Hepatocyte (in vitro differentiated cells): Measurements from ENCODE around the gene MINDY4. TPM values are rescaled to one million over a fixed set of nuclear protein-coding genes. Genes with fewer than 3 reads are reported as not detected.

Source experiments
- DNase-seq: peaks from one replicate; pipeline ENCODE4 v3.0.0-alpha.2; 2016; ENCODE audit warnings: low spot score
- H2AFZ ChIP-seq: fragments of 200-600 bp; sonication (generic); 2 replicates; pipeline ENCODE4 v1.6.0; 2016; ENCODE audit warnings: antibody characterized with exemption, mild to moderate bottlenecking
- H3K27ac ChIP-seq: fragments of 200-600 bp; sonication (generic); 2 replicates; pipeline ENCODE4 v1.5.1; 2016; ENCODE audit warnings: mild to moderate bottlenecking
- H3K27me3 ChIP-seq: fragments of 200-600 bp; sonication (generic); 2 replicates; pipeline ENCODE4 v1.6.1; 2016
- H3K36me3 ChIP-seq: fragments of 200-600 bp; sonication (generic); replicated peaks from 2 replicates; pipeline ENCODE4 v1.5.1; 2016; ENCODE audit warnings: low read depth; ENCODE audit not compliant: insufficient read depth
- H3K4me1 ChIP-seq: fragments of 200-600 bp; sonication (generic); 2 replicates; pipeline ENCODE4 v1.5.1; 2016; ENCODE audit warnings: mild to moderate bottlenecking, moderate library complexity; ENCODE audit not compliant: insufficient read depth
- H3K4me2 ChIP-seq: fragments of 200-600 bp; sonication (generic); 2 replicates; pipeline ENCODE4 v1.6.0; 2016
- H3K4me3 ChIP-seq: fragments of 200-600 bp; sonication (generic); 2 replicates; pipeline ENCODE4 v1.5.1; 2016; ENCODE audit warnings: mild to moderate bottlenecking
- H3K79me2 ChIP-seq: fragments of 200-600 bp; sonication (generic); 2 replicates; pipeline ENCODE4 v1.6.0; 2017; ENCODE audit warnings: mild to moderate bottlenecking
- H3K9me2 ChIP-seq: fragments of 200-600 bp; sonication (generic); replicated peaks from 2 replicates; pipeline ENCODE4 v1.6.0; 2017; ENCODE audit warnings: mild to moderate bottlenecking; ENCODE audit not compliant: insufficient read depth
- H3K9me3 ChIP-seq: fragments of 200-600 bp; sonication (generic); 2 replicates; pipeline ENCODE4 v1.5.1; 2016; ENCODE audit warnings: low read depth, mild to moderate bottlenecking
- H4K20me1 ChIP-seq: fragments of 200-600 bp; sonication (generic); 2 replicates; pipeline ENCODE4 v1.6.0; 2016; ENCODE audit warnings: mild to moderate bottlenecking; ENCODE audit not compliant: insufficient read depth, poor library complexity, severe bottlenecking
- EZH2 ChIP-seq: fragments of 200-600 bp; sonication (generic); IDR thresholded peaks from 2 replicates; pipeline ENCODE4 v1.6.1; 2016; ENCODE audit warnings: antibody characterized with exemption, mild to moderate bottlenecking, borderline replicate concordance
- EZH2phosphoT487 ChIP-seq: fragments of 200-600 bp; sonication (generic); IDR thresholded peaks from one replicate; pipeline ENCODE4 v1.6.1; 2018; ENCODE audit warnings: antibody characterized with exemption, mild to moderate bottlenecking, low read depth, moderate library complexity; ENCODE audit not compliant: unreplicated experiment, severe bottlenecking
- WGBS: methylation state at CpG from one replicate; pipeline ENCODE4 v1.1.6; 2016; ENCODE audit warnings: low lambda C conversion rate; ENCODE audit errors: missing lambda C conversion rate; 5-methylcytosine and 5-hydroxymethylcytosine counted together
- polyA plus RNA-seq: library from polyadenylated mRNA; unstranded; fragments of >200 nt; fragmentation: Nextera tagmentation; extraction: Ambion mirVana; gene quantifications from 2 replicates; pipeline ENCODE4 v1.2.1, GENCODE V29; 2016
- total RNA-seq: library from RNA; depleted of rRNA; stranded (reverse); fragments of >200 nt; gene quantifications from 2 replicates; pipeline ENCODE4 v1.2.3, GENCODE V29; 2014
- TF ChIP-seq, protein P1 (sequence below): fragments of 200-600 bp; sonication (generic); IDR thresholded peaks from 2 replicates; pipeline ENCODE4 v1.5.1; 2016; ENCODE audit warnings: antibody characterized with exemption, mild to moderate bottlenecking; ENCODE audit not compliant: poor library complexity

Gene MINDY4
- total and polyA plus RNA-seq, 2 experiments from 2014 or later, result 4.4 to 6.3 TPM

DNA sequence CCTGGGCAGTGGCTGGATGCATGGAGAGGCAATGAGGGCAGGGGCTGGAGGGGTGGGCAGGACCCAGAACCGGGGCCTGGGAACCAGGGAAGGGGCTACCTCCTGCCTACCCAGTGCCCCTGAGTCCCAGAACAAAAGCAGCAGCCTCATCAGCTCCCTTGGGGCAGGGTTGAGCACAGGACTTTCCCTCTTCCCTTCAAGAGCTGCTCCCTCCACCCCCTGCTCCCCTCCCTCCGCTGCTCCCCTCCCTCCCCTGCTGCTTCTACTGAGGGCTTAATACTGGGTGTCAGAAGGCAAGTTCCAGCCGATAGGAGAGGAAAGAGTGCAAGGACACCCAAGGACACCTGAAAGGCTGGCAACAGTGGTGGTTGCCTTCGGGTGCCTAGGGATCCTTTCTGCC, 47.4 kb upstream of the MINDY4 start:
- Histone ChIP-seq H3K4me1 (no peaks in the 10 kb centered on the region), H3K4me2 (no peak overlapping the region), H3K9me2 (no peaks in the 10 kb centered on the region), H3K4me3 (no peak overlapping the region), H4K20me1 (no peaks in the 10 kb centered on the region), H2AFZ (no peak overlapping the region), H3K9me3 (no peaks in the 10 kb centered on the region), H3K36me3 (no peaks in the 10 kb centered on the region), H3K79me2 (no peaks in the 10 kb centered on the region), H3K27ac (no peak overlapping the region), H3K27me3 (peaks cover 8% of the 10 kb centered on the region)
- WGBS, result 69% methylated on average over 3 of the region's 4 CpGs
- TF ChIP-seq EZH2, result no peak
- TF ChIP-seq, protein P1, sequence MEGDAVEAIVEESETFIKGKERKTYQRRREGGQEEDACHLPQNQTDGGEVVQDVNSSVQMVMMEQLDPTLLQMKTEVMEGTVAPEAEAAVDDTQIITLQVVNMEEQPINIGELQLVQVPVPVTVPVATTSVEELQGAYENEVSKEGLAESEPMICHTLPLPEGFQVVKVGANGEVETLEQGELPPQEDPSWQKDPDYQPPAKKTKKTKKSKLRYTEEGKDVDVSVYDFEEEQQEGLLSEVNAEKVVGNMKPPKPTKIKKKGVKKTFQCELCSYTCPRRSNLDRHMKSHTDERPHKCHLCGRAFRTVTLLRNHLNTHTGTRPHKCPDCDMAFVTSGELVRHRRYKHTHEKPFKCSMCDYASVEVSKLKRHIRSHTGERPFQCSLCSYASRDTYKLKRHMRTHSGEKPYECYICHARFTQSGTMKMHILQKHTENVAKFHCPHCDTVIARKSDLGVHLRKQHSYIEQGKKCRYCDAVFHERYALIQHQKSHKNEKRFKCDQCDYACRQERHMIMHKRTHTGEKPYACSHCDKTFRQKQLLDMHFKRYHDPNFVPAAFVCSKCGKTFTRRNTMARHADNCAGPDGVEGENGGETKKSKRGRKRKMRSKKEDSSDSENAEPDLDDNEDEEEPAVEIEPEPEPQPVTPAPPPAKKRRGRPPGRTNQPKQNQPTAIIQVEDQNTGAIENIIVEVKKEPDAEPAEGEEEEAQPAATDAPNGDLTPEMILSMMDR, result no peak
- no peak for TF ChIP-seq EZH2phosphoT487
- DNase-seq, result no peak

DNA sequence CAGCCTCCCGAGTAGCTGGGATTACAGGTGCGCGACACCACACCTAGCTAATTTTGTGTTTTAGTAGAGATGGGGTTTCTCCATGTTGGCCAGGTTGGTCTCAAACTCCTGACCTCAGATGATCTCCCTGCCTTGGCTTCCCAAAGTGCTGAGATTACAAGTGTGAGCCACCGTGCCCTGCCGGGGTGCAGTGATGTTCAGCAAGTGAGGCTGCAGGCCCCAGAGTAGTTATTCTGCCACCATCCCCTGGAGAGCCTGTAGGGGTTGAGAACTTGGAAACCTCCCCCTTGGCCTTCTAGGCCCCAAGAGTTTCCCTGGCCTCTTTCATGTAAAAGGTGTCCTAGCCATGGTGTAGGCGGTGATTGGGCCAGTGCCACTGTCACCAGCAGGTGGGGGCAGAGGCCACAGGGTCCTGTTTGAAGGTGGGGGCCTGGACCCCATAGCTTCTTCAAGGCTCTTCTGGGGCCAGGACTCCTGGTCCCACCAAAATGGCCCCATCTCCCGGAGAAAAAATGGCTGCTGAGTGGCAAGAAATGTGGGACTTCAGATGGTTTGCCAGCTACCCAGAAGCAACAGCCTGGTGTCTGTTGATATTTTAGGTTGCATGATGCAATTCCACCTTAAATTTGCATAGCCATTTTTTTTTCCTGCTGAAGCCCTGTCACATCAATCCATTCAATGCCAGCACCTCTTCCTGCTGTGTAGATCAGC, 44.8 kb upstream of the MINDY4 start:
- H3K27ac ChIP-seq, result no peak overlapping the region
- H3K9me3 ChIP-seq, result no peaks in the 10 kb centered on the region
- H3K79me2 ChIP-seq, result no peaks in the 10 kb centered on the region
- H3K9me2 ChIP-seq, result no peaks in the 10 kb centered on the region
- H3K4me1 ChIP-seq, result no peaks in the 10 kb centered on the region
- no peak overlapping the region for H3K4me3 ChIP-seq
- no peaks in the 10 kb centered on the region for H3K36me3 ChIP-seq
- no peaks in the 10 kb centered on the region for H4K20me1 ChIP-seq
- no peak overlapping the region for H3K4me2 ChIP-seq
- no peak for DNase-seq
- H2AFZ ChIP-seq, result no peak overlapping the region
- no peak for TF ChIP-seq EZH2
- TF ChIP-seq EZH2phosphoT487, result no peak
- TF ChIP-seq, protein P1, result no peak
- H3K27me3 ChIP-seq, result peaks cover 12% of the 10 kb centered on the region
- 94% methylated on average over 7 of the region's 7 CpGs for WGBS

DNA sequence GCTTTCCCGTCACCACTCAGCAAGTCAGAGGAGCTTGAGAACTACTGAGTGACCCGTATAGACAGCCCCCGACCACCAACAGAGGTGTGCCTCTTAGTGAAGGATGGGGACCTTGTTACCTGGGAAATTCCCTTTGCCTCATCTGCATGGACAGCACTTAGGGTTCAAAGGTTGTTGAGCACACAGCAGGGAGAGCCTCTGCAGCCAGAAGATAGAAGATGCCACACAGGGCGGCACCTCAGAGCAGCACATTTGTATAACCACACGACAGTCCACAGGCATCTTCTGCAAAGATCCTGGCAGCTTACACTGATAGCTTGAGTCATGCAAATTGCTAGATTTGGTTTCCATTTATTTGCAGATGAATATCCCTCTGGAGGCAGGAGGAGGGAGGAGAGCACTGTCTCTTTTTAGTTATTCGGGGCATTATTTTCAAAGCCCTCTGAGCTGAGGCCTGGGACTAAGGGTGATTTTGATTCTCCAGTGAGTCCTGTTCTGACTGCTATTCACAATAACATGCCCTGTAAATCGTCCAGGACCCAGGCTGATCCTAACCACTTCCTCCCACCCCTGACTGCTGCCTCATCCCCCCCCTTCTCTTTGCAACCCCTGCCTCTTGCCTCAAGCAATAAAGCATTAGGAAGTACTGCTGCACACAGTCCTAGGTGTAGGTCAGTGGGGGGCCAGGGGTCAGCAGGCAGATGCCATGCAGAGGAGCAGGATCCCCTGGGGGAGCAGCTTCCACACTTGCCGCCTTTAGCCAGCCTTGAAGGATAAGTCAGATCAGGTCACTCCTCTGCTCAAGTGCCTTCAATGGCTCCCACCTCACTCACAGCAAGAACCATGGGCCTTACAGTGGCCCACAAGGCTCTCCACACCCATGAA, 43.9 kb upstream of the MINDY4 start:
- Histone ChIP-seq H3K9me3 (no peaks in the 10 kb centered on the region), H3K27me3 (peaks cover 12% of the 10 kb centered on the region), H3K27ac (no peak overlapping the region), H3K4me1 (no peaks in the 10 kb centered on the region), H3K79me2 (no peaks in the 10 kb centered on the region), H3K36me3 (no peaks in the 10 kb centered on the region), H3K4me2 (no peak overlapping the region), H4K20me1 (no peaks in the 10 kb centered on the region), H2AFZ (no peak overlapping the region), H3K9me2 (no peaks in the 10 kb centered on the region), H3K4me3 (no peak overlapping the region)
- WGBS, result 57% methylated on average over 8 of the region's 8 CpGs
- no peak for DNase-seq
- no peak for TF ChIP-seq EZH2phosphoT487

DNA sequence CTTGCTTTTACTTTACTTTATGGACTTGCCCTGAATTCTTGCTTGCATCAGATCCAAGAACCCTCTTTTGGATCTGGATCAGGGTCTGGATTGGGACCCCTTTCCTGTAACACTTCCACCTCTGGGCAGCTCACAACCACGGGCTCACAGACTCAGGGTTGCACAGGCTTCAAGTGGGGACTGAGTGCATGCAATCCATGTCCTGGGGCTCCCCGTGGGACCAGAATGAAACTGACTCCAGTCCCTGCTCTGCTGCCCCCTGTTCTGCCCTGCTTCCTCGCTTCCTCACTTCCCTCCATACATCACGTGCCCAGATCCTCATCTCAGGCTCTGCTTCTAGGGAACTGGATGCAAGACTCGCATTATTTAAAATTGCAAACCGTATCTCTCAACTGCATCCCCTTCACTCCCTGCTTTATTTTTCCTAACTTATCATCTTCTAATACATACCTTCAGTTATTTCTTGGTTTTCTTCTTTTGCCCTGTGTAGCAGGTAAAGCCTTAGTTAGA, 42.6 kb upstream of the MINDY4 start:
- H4K20me1 ChIP-seq, result no peaks in the 10 kb centered on the region
- no peaks in the 10 kb centered on the region for H3K36me3 ChIP-seq
- H3K4me1 ChIP-seq, result no peaks in the 10 kb centered on the region
- WGBS, result 75% methylated on average over 6 of the region's 6 CpGs
- H3K79me2 ChIP-seq, result no peaks in the 10 kb centered on the region
- H3K9me2 ChIP-seq, result no peaks in the 10 kb centered on the region
- no peaks in the 10 kb centered on the region for H3K9me3 ChIP-seq
- no peak overlapping the region for H2AFZ ChIP-seq
- TF ChIP-seq EZH2phosphoT487 (no peak), EZH2 (no peak)
- TF ChIP-seq, protein P1, result no peak
- H3K4me2 ChIP-seq, result no peak overlapping the region
- no peak overlapping the region for H3K4me3 ChIP-seq
- no peak for DNase-seq
- H3K27me3 ChIP-seq, result peaks cover 12% of the 10 kb centered on the region
- no peak overlapping the region for H3K27ac ChIP-seq
